T-helper 17 cell (primary cell): ENCODE results near the gene SNRPN. TPM values are rescaled to one million over a fixed set of nuclear protein-coding genes. Genes with fewer than 3 reads are reported as not detected.
"Not testable (repeated sequence)": the region's sequence is repeated elsewhere in the genome, so short reads cannot be mapped to it uniquely, and the experiment has no call there.

Experiments
- ATAC-seq: fragments of 150-1000 bp; cut with Tn5 transposase; 2 replicates; pipeline ENCODE4 v1.10.0; 2021; ENCODE audit warnings: mild to moderate bottlenecking, moderate library complexity
- DNase-seq, 3 donors: peaks; one replicate each; pipeline versions ENCODE4 v3.0.0 to v3.0.0-alpha.2; 2020 to 2021
- H3K9me3 ChIP-seq: one replicate; pipeline ENCODE4 v1.7.0; 2013; ENCODE audit warnings: low read length, mild to moderate bottlenecking; ENCODE audit not compliant: control insufficient read depth, poor library complexity, severe bottlenecking
- H3K27ac Mint-ChIP-seq: one replicate; pipeline ENCODE4 v1.8.0; 2022; ENCODE audit warnings: mild to moderate bottlenecking, moderate library complexity, mixed read lengths
- H3K27me3 Mint-ChIP-seq: one replicate; pipeline ENCODE4 v1.8.0; 2022; ENCODE audit warnings: mixed read lengths
- H3K36me3 Mint-ChIP-seq: one replicate; pipeline ENCODE4 v1.8.0; 2022; ENCODE audit warnings: low read depth, mixed read lengths
- H3K4me1 Mint-ChIP-seq: one replicate; pipeline ENCODE4 v1.8.0; 2022; ENCODE audit warnings: mild to moderate bottlenecking, mixed read lengths
- H3K4me3 Mint-ChIP-seq: one replicate; pipeline ENCODE4 v1.8.0; 2022; ENCODE audit warnings: mild to moderate bottlenecking, moderate library complexity, mixed read lengths
- total RNA-seq, 4 donors: library from RNA in 2 of 4; stranded (reverse) in 2 of 4; gene quantifications; one replicate each; pipeline ENCODE4 v1.2.3 and lab custom pipeline; 2022 to 2026

The SNRPN gene
- total RNA-seq (10 to 100 TPM; 89.4 to 90.1 TPM), total RNA-seq (lab: John Stamatoyannopoulos, UW) (11.3 to 12.3 reads per million in 2 donors)

- H3K4me3 Mint-ChIP-seq, result peak within 1 kb of the TSS; percentile 92
- peaks cover 9% of the 10 kb centered on the region for H3K4me1 Mint-ChIP-seq
- H3K36me3 Mint-ChIP-seq, result peaks cover 9% of the 10 kb centered on the region
- no peaks in the 10 kb centered on the region for H3K9me3 ChIP-seq
- H3K27me3 Mint-ChIP-seq, result no peaks in the 10 kb centered on the region
- DNase-seq (peak; percentile 38 to 54 (median 42)), ATAC-seq (peak; percentile 54)
- peak within 1 kb of the TSS; percentile 96 for H3K27ac Mint-ChIP-seq
Measured at GRCh38 chr15:24954783-24955530, at the start of gene SNRPN, which contains the start of gene SNURF. Gene SNRPN (plus strand): TSS chr15:24954987. CDS start chr15:24974454, 19,467 bp downstream. Gene SNURF (plus strand): TSS chr15:24954987. CDS start chr15:24955049, 62 bp downstream.

GRCh38 chr15:24916305-24917009 is 38.3 kb upstream of the SNRPN start:
- Mint-ChIP-seq H3K4me1 (no peaks in the 10 kb centered on the region), H3K36me3 (no peaks in the 10 kb centered on the region), H3K27me3 (no peaks in the 10 kb centered on the region), H3K27ac (no peak overlapping the region), H3K4me3 (no peak overlapping the region)
- no peak for DNase-seq
- ATAC-seq, result peak; percentile 36
- H3K9me3 ChIP-seq, result no peaks in the 10 kb centered on the region

- DNase-seq, result no peak
- H3K4me1 Mint-ChIP-seq, result no peaks in the 10 kb centered on the region
- ATAC-seq, result no peak
- no peak overlapping the region for H3K27ac Mint-ChIP-seq
- no peaks in the 10 kb centered on the region for H3K9me3 ChIP-seq
- no peaks in the 10 kb centered on the region for H3K36me3 Mint-ChIP-seq
- H3K4me3 Mint-ChIP-seq, result no peak overlapping the region
- H3K27me3 Mint-ChIP-seq, result no peaks in the 10 kb centered on the region
Measured at GRCh38 chr15:24917431-24917830, 37.4 kb upstream of the SNRPN start.

GRCh38 chr15:24919446-24919845 is 35.3 kb upstream of the SNRPN start:
- DNase-seq (no peak), ATAC-seq (no peak)
- H3K4me3 Mint-ChIP-seq, result no peak overlapping the region
- H3K27ac Mint-ChIP-seq, result no peak overlapping the region
- H3K4me1 Mint-ChIP-seq, result no peaks in the 10 kb centered on the region
- H3K27me3 Mint-ChIP-seq, result no peaks in the 10 kb centered on the region
- H3K36me3 Mint-ChIP-seq, result no peaks in the 10 kb centered on the region
- no peaks in the 10 kb centered on the region for H3K9me3 ChIP-seq

GRCh38 chr15:24922781-24923180 is 32.0 kb upstream of the SNRPN start:
- not testable (repeated sequence) for H3K9me3 ChIP-seq, ATAC-seq, H3K27ac Mint-ChIP-seq, DNase-seq, H3K36me3 Mint-ChIP-seq, H3K4me1 Mint-ChIP-seq, H3K27me3 Mint-ChIP-seq, H3K4me3 Mint-ChIP-seq

- no peak for DNase-seq
- no peaks in the 10 kb centered on the region for H3K27me3 Mint-ChIP-seq
- H3K27ac Mint-ChIP-seq, result no peak overlapping the region
- H3K4me3 Mint-ChIP-seq, result no peak overlapping the region
- no peaks in the 10 kb centered on the region for H3K9me3 ChIP-seq
- H3K36me3 Mint-ChIP-seq, result no peaks in the 10 kb centered on the region
- no peak for ATAC-seq
- no peaks in the 10 kb centered on the region for H3K4me1 Mint-ChIP-seq
Measured at GRCh38 chr15:24924153-24924552, 30.6 kb upstream of the SNRPN start.

GRCh38 chr15:24924621-24925020 is 30.2 kb upstream of the SNRPN start:
- Mint-ChIP-seq H3K36me3 (no peaks in the 10 kb centered on the region), H3K4me1 (no peaks in the 10 kb centered on the region), H3K4me3 (no peak overlapping the region), H3K27me3 (no peaks in the 10 kb centered on the region), H3K27ac (no peak overlapping the region)
- ATAC-seq (no peak), DNase-seq (no peak)
- H3K9me3 ChIP-seq, result no peaks in the 10 kb centered on the region

- not testable (repeated sequence) for H3K4me1 Mint-ChIP-seq, H3K9me3 ChIP-seq, H3K4me3 Mint-ChIP-seq, H3K27me3 Mint-ChIP-seq, H3K36me3 Mint-ChIP-seq, DNase-seq, H3K27ac Mint-ChIP-seq, ATAC-seq
Measured at GRCh38 chr15:24931874-24932732, 22.7 kb upstream of the SNRPN start.

GRCh38 chr15:24933716-24934115 is 21.1 kb upstream of the SNRPN start:
- H3K9me3 ChIP-seq, result no peaks in the 10 kb centered on the region
- Mint-ChIP-seq H3K27me3 (no peaks in the 10 kb centered on the region), H3K27ac (no peak overlapping the region), H3K36me3 (no peaks in the 10 kb centered on the region), H3K4me1 (no peaks in the 10 kb centered on the region), H3K4me3 (no peak overlapping the region)
- ATAC-seq, result no peak
- no peak for DNase-seq

- H3K27ac Mint-ChIP-seq, H3K9me3 ChIP-seq, ATAC-seq, DNase-seq, H3K4me1 Mint-ChIP-seq, H3K36me3 Mint-ChIP-seq, H3K27me3 Mint-ChIP-seq, H3K4me3 Mint-ChIP-seq: not testable (repeated sequence)
Measured at GRCh38 chr15:24938224-24938623, 16.6 kb upstream of the SNRPN start.

- no peaks in the 10 kb centered on the region for H3K4me1 Mint-ChIP-seq
- no peak for ATAC-seq
Measured at GRCh38 chr15:24940236-24940635, 14.6 kb upstream of the SNRPN start.

GRCh38 chr15:24943361-24943760 is 11.4 kb upstream of the SNRPN start:
- ATAC-seq (no peak), DNase-seq (no peak)
- Mint-ChIP-seq H3K4me1 (no peaks in the 10 kb centered on the region), H3K4me3 (no peak overlapping the region), H3K36me3 (no peaks in the 10 kb centered on the region), H3K27me3 (no peaks in the 10 kb centered on the region), H3K27ac (no peak overlapping the region)
- H3K9me3 ChIP-seq, result no peaks in the 10 kb centered on the region

More at GRCh38 chr15:24940236-24940635, 14.6 kb upstream of the SNRPN start:
- no peak for DNase-seq
- no peaks in the 10 kb centered on the region for H3K9me3 ChIP-seq
- Mint-ChIP-seq H3K4me3 (no peak overlapping the region), H3K27me3 (no peaks in the 10 kb centered on the region), H3K36me3 (no peaks in the 10 kb centered on the region), H3K27ac (no peak overlapping the region)

GRCh38 chr15:24944954-24945353 is 9.8 kb upstream of the SNRPN start:
- H3K36me3 Mint-ChIP-seq, result no peaks in the 10 kb centered on the region
- no peaks in the 10 kb centered on the region for H3K27me3 Mint-ChIP-seq
- H3K4me1 Mint-ChIP-seq, result no peaks in the 10 kb centered on the region
- H3K4me3 Mint-ChIP-seq, result no peak overlapping the region
- H3K9me3 ChIP-seq, result no peaks in the 10 kb centered on the region
- no peak for DNase-seq
- no peak for ATAC-seq
- H3K27ac Mint-ChIP-seq, result no peak overlapping the region
